NCI-H526 treated with DMSO at 0.1 percent for 48 hours (cell line): ENCODE data around the gene CWC25.
"Not testable (repeated sequence)": the region's sequence is repeated elsewhere in the genome, so short reads cannot be mapped to it uniquely, and the experiment has no call there.

Experiments used
- DNase-seq: peaks from one replicate; lab custom pipeline; 2025; lab: John Stamatoyannopoulos, UW

Gene CWC25

GRCh38 chr17:38824899-38825761, at the start of gene CWC25:
CWC25 (minus strand) TSS chr17:38825321; CDS start chr17:38825183, 138 bp downstream.
- DNase-seq = peak; percentile 83

GRCh38 chr17:38873640-38874380, 48.7 kb upstream of the CWC25 start:
- no peak for DNase-seq

- no peak for DNase-seq
Observed at GRCh38 chr17:38872671-38873385, 47.7 kb upstream of the CWC25 start.

- no peak for DNase-seq
Observed at GRCh38 chr17:38872027-38872511, 46.9 kb upstream of the CWC25 start.

- DNase-seq = no peak
Observed at GRCh38 chr17:38871247-38872015, 46.3 kb upstream of the CWC25 start.

- no peak for DNase-seq
Observed at GRCh38 chr17:38870259-38871165, 45.4 kb upstream of the CWC25 start.

- DNase-seq = peak; percentile 79
Observed at GRCh38 chr17:38869526-38870258, 44.6 kb upstream of the CWC25 start, which contains the start of gene LASP1. LASP1 (plus strand) TSS chr17:38870058; CDS start chr17:38870190, 132 bp downstream.

GRCh38 chr17:38868817-38869525, 43.9 kb upstream of the CWC25 start:
- peak; percentile 52 for DNase-seq

GRCh38 chr17:38867968-38868816, 43.1 kb upstream of the CWC25 start:
- DNase-seq = peak; percentile 87

GRCh38 chr17:38867179-38867967, 42.3 kb upstream of the CWC25 start:
- DNase-seq = peak; percentile 87

- no peak for DNase-seq
Observed at GRCh38 chr17:38864636-38865398, 39.7 kb upstream of the CWC25 start.

GRCh38 chr17:38861399-38861843, 36.3 kb upstream of the CWC25 start:
- peak; percentile 3 for DNase-seq

- no peak for DNase-seq
Observed at GRCh38 chr17:38857271-38857670, 32.1 kb upstream of the CWC25 start.

GRCh38 chr17:38855101-38855714, 30.1 kb upstream of the CWC25 start:
- not testable (repeated sequence) for DNase-seq

- DNase-seq = peak; percentile 95
Observed at GRCh38 chr17:38853292-38854219, 28.4 kb upstream of the CWC25 start, which contains the start of gene RPL23. RPL23 (minus strand) TSS chr17:38853721; CDS start chr17:38853710, 11 bp downstream.
